Measurements from ENCODE around the gene OR5H15.
"Not testable (repeated sequence)": the region's sequence is repeated elsewhere in the genome, so short reads cannot be mapped to it uniquely, and the experiment has no call there.

OR5H15 gene

DNA sequence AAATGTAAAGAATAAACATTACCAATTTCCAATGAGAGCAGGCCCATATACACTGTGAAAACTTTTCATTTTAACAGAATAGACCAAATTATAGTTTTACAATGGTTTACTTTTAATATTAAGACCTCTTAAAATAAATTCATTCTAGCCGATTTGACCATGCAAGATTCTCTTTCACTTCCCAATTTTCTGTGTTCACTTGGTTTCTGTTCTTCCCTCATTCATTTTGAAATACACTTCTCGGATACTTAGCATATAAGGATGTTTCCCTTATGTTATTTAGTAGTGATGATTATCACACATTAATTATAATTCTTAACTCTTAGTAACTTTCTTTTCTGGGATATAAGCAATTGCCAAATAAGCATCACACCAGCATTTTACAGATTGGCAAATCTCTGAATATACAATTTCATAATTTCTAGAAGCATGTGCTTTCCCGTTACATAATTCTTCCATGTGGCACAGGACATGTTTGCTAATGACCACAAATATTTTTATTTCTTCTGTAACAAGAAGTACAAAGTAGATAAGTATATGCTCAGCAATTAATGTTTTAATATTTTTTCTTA, 13.9 kb downstream of the OR5H15 start:
- no peaks in the 10 kb centered on the region for H3K27me3 ChIP-seq (ENCODE audit: control insufficient read depth in 1 of 2, insufficient read depth in 2 of 2, low read length in 2 of 2)
- no peak overlapping the region for H3K27ac ChIP-seq (ENCODE audit: low read length)
- H3K4me3 ChIP-seq (ENCODE audit: low read length in 2 of 2), result no peak overlapping the region
- H3K9ac ChIP-seq (ENCODE audit: low read length in 2 of 2), result no peak overlapping the region
- H3K4me1 ChIP-seq (ENCODE audit: control insufficient read depth, insufficient read depth, low read length), result no peaks in the 10 kb centered on the region
- no peaks in the 10 kb centered on the region for H3K36me3 ChIP-seq (ENCODE audit: control insufficient read depth in 2 of 2, insufficient read depth in 2 of 2, low read length in 2 of 2)
- H3K9me3 ChIP-seq (ENCODE audit: control insufficient read depth in 2 of 2, low read length in 2 of 2), result no peaks in the 10 kb centered on the region

- Histone ChIP-seq H3K9ac (ENCODE audit: low read length in 2 of 2) (no peak overlapping the region), H3K9me3 (ENCODE audit: control insufficient read depth in 2 of 2, low read length in 2 of 2) (no peaks in the 10 kb centered on the region)
Observed at GRCh38 chr3:98182196-98182595, 15.7 kb downstream of the OR5H15 start.

GRCh38 chr3:98185180-98185579, 18.7 kb downstream of the OR5H15 start:
- H3K9ac ChIP-seq (ENCODE audit: low read length in 2 of 2), result no peak overlapping the region
- no peaks in the 10 kb centered on the region for H3K4me1 ChIP-seq (ENCODE audit: control insufficient read depth, insufficient read depth, low read length)
- H3K9me3 ChIP-seq (ENCODE audit: control insufficient read depth in 2 of 2, low read length in 2 of 2), result no peaks in the 10 kb centered on the region
- H3K36me3 ChIP-seq (ENCODE audit: control insufficient read depth in 2 of 2, insufficient read depth in 2 of 2, low read length in 2 of 2), result no peaks in the 10 kb centered on the region
- H3K27me3 ChIP-seq (ENCODE audit: control insufficient read depth in 1 of 2, insufficient read depth in 2 of 2, low read length in 2 of 2), result no peaks in the 10 kb centered on the region
- no peak overlapping the region for H3K27ac ChIP-seq (ENCODE audit: low read length)
- no peak overlapping the region for H3K4me3 ChIP-seq (ENCODE audit: low read length in 2 of 2)

More at GRCh38 chr3:98182196-98182595, 15.7 kb downstream of the OR5H15 start:
- Histone ChIP-seq H3K36me3 (ENCODE audit: control insufficient read depth in 2 of 2, insufficient read depth in 2 of 2, low read length in 2 of 2) (no peaks in the 10 kb centered on the region), H3K4me3 (ENCODE audit: low read length in 2 of 2) (no peak overlapping the region), H3K4me1 (ENCODE audit: control insufficient read depth, insufficient read depth, low read length) (no peaks in the 10 kb centered on the region), H3K27ac (ENCODE audit: low read length) (no peak overlapping the region), H3K27me3 (ENCODE audit: control insufficient read depth in 1 of 2, insufficient read depth in 2 of 2, low read length in 2 of 2) (no peaks in the 10 kb centered on the region)

GRCh38 chr3:98188545-98188944, 22.0 kb downstream of the OR5H15 start:
- H3K4me3 ChIP-seq (ENCODE audit: low read length in 2 of 2), result no peak overlapping the region
- H3K9ac ChIP-seq (ENCODE audit: low read length in 2 of 2), result no peak overlapping the region
- no peaks in the 10 kb centered on the region for H3K27me3 ChIP-seq (ENCODE audit: control insufficient read depth in 1 of 2, insufficient read depth in 2 of 2, low read length in 2 of 2)
- no peak overlapping the region for H3K27ac ChIP-seq (ENCODE audit: low read length)
- H3K9me3 ChIP-seq (ENCODE audit: control insufficient read depth in 2 of 2, low read length in 2 of 2), result no peaks in the 10 kb centered on the region
- H3K4me1 ChIP-seq (ENCODE audit: control insufficient read depth, insufficient read depth, low read length), result no peaks in the 10 kb centered on the region
- H3K36me3 ChIP-seq (ENCODE audit: control insufficient read depth in 2 of 2, insufficient read depth in 2 of 2, low read length in 2 of 2), result no peaks in the 10 kb centered on the region

- not testable (repeated sequence) for H3K27ac ChIP-seq (ENCODE audit: low read length); H3K4me3 ChIP-seq (ENCODE audit: low read length in 2 of 2); H3K36me3 ChIP-seq (ENCODE audit: control insufficient read depth in 2 of 2, insufficient read depth in 2 of 2, low read length in 2 of 2); H3K9ac ChIP-seq (ENCODE audit: low read length in 2 of 2); H3K27me3 ChIP-seq (ENCODE audit: control insufficient read depth in 1 of 2, insufficient read depth in 2 of 2, low read length in 2 of 2); H3K4me1 ChIP-seq (ENCODE audit: control insufficient read depth, insufficient read depth, low read length); H3K9me3 ChIP-seq (ENCODE audit: control insufficient read depth in 2 of 2, low read length in 2 of 2)
Observed at GRCh38 chr3:98190911-98191310, 24.4 kb downstream of the OR5H15 start.

- not testable (repeated sequence) for H3K4me3 ChIP-seq (ENCODE audit: low read length in 2 of 2); H3K9me3 ChIP-seq (ENCODE audit: control insufficient read depth in 2 of 2, low read length in 2 of 2); H3K9ac ChIP-seq (ENCODE audit: low read length in 2 of 2); H3K4me1 ChIP-seq (ENCODE audit: control insufficient read depth, insufficient read depth, low read length); H3K27me3 ChIP-seq (ENCODE audit: control insufficient read depth in 1 of 2, insufficient read depth in 2 of 2, low read length in 2 of 2); H3K36me3 ChIP-seq (ENCODE audit: control insufficient read depth in 2 of 2, insufficient read depth in 2 of 2, low read length in 2 of 2); H3K27ac ChIP-seq (ENCODE audit: low read length)
Observed at GRCh38 chr3:98196293-98196692, 29.8 kb downstream of the OR5H15 start.

- Histone ChIP-seq H3K36me3 (ENCODE audit: control insufficient read depth in 2 of 2, insufficient read depth in 2 of 2, low read length in 2 of 2) (no peaks in the 10 kb centered on the region), H3K9me3 (ENCODE audit: control insufficient read depth in 2 of 2, low read length in 2 of 2) (no peaks in the 10 kb centered on the region), H3K9ac (ENCODE audit: low read length in 2 of 2) (no peak overlapping the region), H3K27me3 (ENCODE audit: control insufficient read depth in 1 of 2, insufficient read depth in 2 of 2, low read length in 2 of 2) (no peaks in the 10 kb centered on the region), H3K4me1 (ENCODE audit: control insufficient read depth, insufficient read depth, low read length) (no peaks in the 10 kb centered on the region), H3K4me3 (ENCODE audit: low read length in 2 of 2) (no peak overlapping the region), H3K27ac (ENCODE audit: low read length) (no peak overlapping the region)
Observed at GRCh38 chr3:98199020-98199419, 32.5 kb downstream of the OR5H15 start.

GRCh38 chr3:98209244-98209643, 42.7 kb downstream of the OR5H15 start:
- H3K36me3 ChIP-seq (ENCODE audit: control insufficient read depth in 2 of 2, insufficient read depth in 2 of 2, low read length in 2 of 2), result no peaks in the 10 kb centered on the region
- no peak overlapping the region for H3K4me3 ChIP-seq (ENCODE audit: low read length in 2 of 2)
- no peaks in the 10 kb centered on the region for H3K9me3 ChIP-seq (ENCODE audit: control insufficient read depth in 2 of 2, low read length in 2 of 2)
- H3K9ac ChIP-seq (ENCODE audit: low read length in 2 of 2), result no peak overlapping the region
- no peaks in the 10 kb centered on the region for H3K4me1 ChIP-seq (ENCODE audit: control insufficient read depth, insufficient read depth, low read length)
- no peak overlapping the region for H3K27ac ChIP-seq (ENCODE audit: low read length)
- no peaks in the 10 kb centered on the region for H3K27me3 ChIP-seq (ENCODE audit: control insufficient read depth in 1 of 2, insufficient read depth in 2 of 2, low read length in 2 of 2)

- Histone ChIP-seq H3K27me3 (ENCODE audit: control insufficient read depth in 1 of 2, insufficient read depth in 2 of 2, low read length in 2 of 2) (no peaks in the 10 kb centered on the region), H3K27ac (ENCODE audit: low read length) (no peak overlapping the region), H3K36me3 (ENCODE audit: control insufficient read depth in 2 of 2, insufficient read depth in 2 of 2, low read length in 2 of 2) (no peaks in the 10 kb centered on the region), H3K4me3 (ENCODE audit: low read length in 2 of 2) (no peak overlapping the region), H3K9ac (ENCODE audit: low read length in 2 of 2) (no peak overlapping the region), H3K9me3 (ENCODE audit: control insufficient read depth in 2 of 2, low read length in 2 of 2) (no peaks in the 10 kb centered on the region), H3K4me1 (ENCODE audit: control insufficient read depth, insufficient read depth, low read length) (no peaks in the 10 kb centered on the region)
Observed at GRCh38 chr3:98213276-98213675, 46.8 kb downstream of the OR5H15 start.

GRCh38 chr3:98215051-98215450, 48.6 kb downstream of the OR5H15 start:
- Histone ChIP-seq H3K9ac (ENCODE audit: low read length in 2 of 2) (no peak overlapping the region), H3K27ac (ENCODE audit: low read length) (no peak overlapping the region), H3K4me3 (ENCODE audit: low read length in 2 of 2) (no peak overlapping the region), H3K27me3 (ENCODE audit: control insufficient read depth in 1 of 2, insufficient read depth in 2 of 2, low read length in 2 of 2) (no peaks in the 10 kb centered on the region), H3K4me1 (ENCODE audit: control insufficient read depth, insufficient read depth, low read length) (no peaks in the 10 kb centered on the region), H3K36me3 (ENCODE audit: control insufficient read depth in 2 of 2, insufficient read depth in 2 of 2, low read length in 2 of 2) (no peaks in the 10 kb centered on the region), H3K9me3 (ENCODE audit: control insufficient read depth in 2 of 2, low read length in 2 of 2) (no peaks in the 10 kb centered on the region)

All from stomach smooth muscle (tissue), 2 donors.